Measurements from ENCODE around the gene PTPRG. TPM values are rescaled to one million over a fixed set of nuclear protein-coding genes. Genes with fewer than 3 reads are reported as not detected.

The PTPRG gene
- total RNA-seq, 1 donor from 2014 or later: 39.6 TPM

DNA sequence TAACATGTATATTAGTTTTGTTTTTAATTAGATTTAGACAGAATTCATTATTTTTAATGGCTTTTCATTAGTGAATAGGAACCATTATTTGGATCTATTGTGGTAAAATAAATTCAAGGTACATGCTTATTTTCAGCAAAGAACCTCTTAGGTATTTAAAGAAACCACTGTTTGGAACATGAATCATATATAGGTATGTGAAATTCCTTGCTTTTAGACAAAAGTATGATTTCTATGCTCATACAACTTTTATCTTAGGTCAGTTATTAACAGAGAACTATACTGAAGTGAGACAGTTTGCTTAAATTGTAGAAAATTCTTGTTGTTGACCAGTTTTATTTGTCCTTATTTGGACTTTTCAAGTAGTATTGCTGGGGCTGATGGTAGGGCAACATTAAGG, 422.1 kb downstream of the PTPRG start:
- no peak for FAIRE-seq

GRCh38 chr3:61985020-61985419, 423.6 kb downstream of the PTPRG start:
- Histone ChIP-seq H3K9ac (ENCODE audit: low read length) (no peak overlapping the region), H3K27ac (ENCODE audit: low read depth, low read length) (peak overlapping the region; percentile 1), H3K9me3 (ENCODE audit: insufficient read depth, low read depth, low read length) (no peaks in the 10 kb centered on the region), H3K4me3 (ENCODE audit: insufficient read depth, low read depth, low read length) (no peak overlapping the region), H3K4me2 (ENCODE audit: low read length) (peak overlapping the region; percentile 46), H3K4me1 (ENCODE audit: insufficient read depth, low read length) (peaks cover 8% of the 10 kb centered on the region), H4K20me1 (ENCODE audit: insufficient read depth, low read length) (no peaks in the 10 kb centered on the region), H3K36me3 (ENCODE audit: insufficient read depth, low read length) (no peaks in the 10 kb centered on the region), H3K79me2 (ENCODE audit: insufficient read depth, low read length) (no peaks in the 10 kb centered on the region), H3K27me3 (ENCODE audit: insufficient read depth, low read length) (no peaks in the 10 kb centered on the region), H2AFZ (ENCODE audit: low read depth, low read length) (no peak overlapping the region)
- Mint-ChIP-seq H3K4me3 (ENCODE audit: unreplicated experiment) (no peak overlapping the region), H3K27ac (ENCODE audit: unreplicated experiment) (no peak overlapping the region), H3K4me1 (ENCODE audit: low read depth, unreplicated experiment) (peaks cover 26% of the 10 kb centered on the region), H3K27me3 (ENCODE audit: low read depth, unreplicated experiment) (no peaks in the 10 kb centered on the region), H3K9me3 (ENCODE audit: unreplicated experiment) (peaks cover 2% of the 10 kb centered on the region), H3K36me3 (ENCODE audit: low read depth, unreplicated experiment) (no peaks in the 10 kb centered on the region)
- FAIRE-seq (peak; percentile 50), DNase-seq (ENCODE audit: low read depth) (peak; percentile 61)
- TF ChIP-seq EZH2 (IDR thresholded peaks at IDR 0.05; ENCODE audit: insufficient read depth, low read length) (no peak), CTCF (IDR thresholded peaks at IDR 0.05; ENCODE audit: insufficient read depth, low read depth, low read length) (no peak)

More for the DNA sequence above, 422.1 kb downstream of the PTPRG start:
- Mint-ChIP-seq H3K9me3 (ENCODE audit: unreplicated experiment) (peaks cover 2% of the 10 kb centered on the region), H3K4me1 (ENCODE audit: low read depth, unreplicated experiment) (peaks cover 34% of the 10 kb centered on the region), H3K27ac (ENCODE audit: unreplicated experiment) (no peak overlapping the region), H3K4me3 (ENCODE audit: unreplicated experiment) (no peak overlapping the region), H3K27me3 (ENCODE audit: low read depth, unreplicated experiment) (no peaks in the 10 kb centered on the region), H3K36me3 (ENCODE audit: low read depth, unreplicated experiment) (no peaks in the 10 kb centered on the region)
- peak; percentile 30 for DNase-seq (ENCODE audit: low read depth)
- H4K20me1 ChIP-seq (ENCODE audit: insufficient read depth, low read length): no peaks in the 10 kb centered on the region
- H3K9me3 ChIP-seq (ENCODE audit: insufficient read depth, low read depth, low read length): no peaks in the 10 kb centered on the region
- H3K36me3 ChIP-seq (ENCODE audit: insufficient read depth, low read length): no peaks in the 10 kb centered on the region
- no peak overlapping the region for H3K4me2 ChIP-seq (ENCODE audit: low read length)
- H3K9ac ChIP-seq (ENCODE audit: low read length): no peak overlapping the region
- H2AFZ ChIP-seq (ENCODE audit: low read depth, low read length): no peak overlapping the region
- H3K4me3 ChIP-seq (ENCODE audit: insufficient read depth, low read depth, low read length): no peak overlapping the region
- H3K27ac ChIP-seq (ENCODE audit: low read depth, low read length): no peak overlapping the region
- no peaks in the 10 kb centered on the region for H3K27me3 ChIP-seq (ENCODE audit: insufficient read depth, low read length)
- H3K4me1 ChIP-seq (ENCODE audit: insufficient read depth, low read length): peaks cover 8% of the 10 kb centered on the region
- TF ChIP-seq CTCF (IDR thresholded peaks at IDR 0.05; ENCODE audit: insufficient read depth, low read depth, low read length) (no peak), EZH2 (IDR thresholded peaks at IDR 0.05; ENCODE audit: insufficient read depth, low read length) (no peak)
- H3K79me2 ChIP-seq (ENCODE audit: insufficient read depth, low read length): no peaks in the 10 kb centered on the region

DNA sequence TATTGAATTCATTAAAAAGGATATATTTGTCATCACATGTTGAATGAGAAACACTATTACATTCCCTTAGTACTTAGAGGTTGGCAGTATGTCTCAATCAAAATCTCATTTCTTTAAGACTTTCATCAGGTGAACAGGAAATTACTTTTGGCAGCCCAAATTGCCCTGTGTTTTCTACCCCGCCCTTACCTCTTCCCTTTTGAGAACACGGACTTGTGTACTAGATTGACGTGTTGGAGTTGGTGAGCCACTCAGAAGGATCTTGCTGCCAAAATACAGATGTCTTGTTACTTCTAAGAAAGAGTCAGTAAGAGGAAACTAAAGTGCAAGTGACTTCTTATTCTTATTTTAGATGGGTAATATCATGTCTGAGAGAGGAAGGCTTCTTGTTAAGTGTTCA, 425.1 kb downstream of the PTPRG start:
- FAIRE-seq: no peak
- H3K9me3 Mint-ChIP-seq (ENCODE audit: unreplicated experiment): peaks cover 2% of the 10 kb centered on the region
- H3K4me3 Mint-ChIP-seq (ENCODE audit: unreplicated experiment): no peak overlapping the region
- no peak overlapping the region for H3K9ac ChIP-seq (ENCODE audit: low read length)
- no peaks in the 10 kb centered on the region for H3K79me2 ChIP-seq (ENCODE audit: insufficient read depth, low read length)
- no peak for DNase-seq (ENCODE audit: low read depth)
- H3K4me1 ChIP-seq (ENCODE audit: insufficient read depth, low read length): peaks cover 8% of the 10 kb centered on the region
- H3K36me3 Mint-ChIP-seq (ENCODE audit: low read depth, unreplicated experiment): no peaks in the 10 kb centered on the region
- no peak overlapping the region for H2AFZ ChIP-seq (ENCODE audit: low read depth, low read length)
- H4K20me1 ChIP-seq (ENCODE audit: insufficient read depth, low read length): no peaks in the 10 kb centered on the region
- no peak overlapping the region for H3K4me2 ChIP-seq (ENCODE audit: low read length)
- no peak overlapping the region for H3K27ac ChIP-seq (ENCODE audit: low read depth, low read length)
- H3K27me3 ChIP-seq (ENCODE audit: insufficient read depth, low read length): no peaks in the 10 kb centered on the region
- H3K27me3 Mint-ChIP-seq (ENCODE audit: low read depth, unreplicated experiment): no peaks in the 10 kb centered on the region
- no peak overlapping the region for H3K27ac Mint-ChIP-seq (ENCODE audit: unreplicated experiment)
- no peak for TF ChIP-seq CTCF (IDR thresholded peaks at IDR 0.05; ENCODE audit: insufficient read depth, low read depth, low read length)
- no peak for TF ChIP-seq EZH2 (IDR thresholded peaks at IDR 0.05; ENCODE audit: insufficient read depth, low read length)
- peaks cover 17% of the 10 kb centered on the region for H3K4me1 Mint-ChIP-seq (ENCODE audit: low read depth, unreplicated experiment)
- no peaks in the 10 kb centered on the region for H3K36me3 ChIP-seq (ENCODE audit: insufficient read depth, low read length)
- no peak overlapping the region for H3K4me3 ChIP-seq (ENCODE audit: insufficient read depth, low read depth, low read length)
- no peaks in the 10 kb centered on the region for H3K9me3 ChIP-seq (ENCODE audit: insufficient read depth, low read depth, low read length)
